GM12891 (cell line): Measurements from ENCODE around the gene HPSE.

Experiments used
- POLR2AphosphoS5 ChIP-seq: IDR thresholded peaks from 2 replicates; pipeline ENCODE4 v1.6.1; 2011; ENCODE audit warnings: low read depth, low read length, control low read depth
- SPI1 ChIP-seq: IDR thresholded peaks from 2 replicates; pipeline ENCODE4 v1.6.1; 2011; ENCODE audit warnings: low read depth, low read length, control low read depth

GRCh38 chr4:83308672-83309071, 26.0 kb downstream of the HPSE start:
- TF ChIP-seq POLR2AphosphoS5 (no peak), SPI1 (no peak)
